ENCODE results near the gene MZT1.

DNA sequence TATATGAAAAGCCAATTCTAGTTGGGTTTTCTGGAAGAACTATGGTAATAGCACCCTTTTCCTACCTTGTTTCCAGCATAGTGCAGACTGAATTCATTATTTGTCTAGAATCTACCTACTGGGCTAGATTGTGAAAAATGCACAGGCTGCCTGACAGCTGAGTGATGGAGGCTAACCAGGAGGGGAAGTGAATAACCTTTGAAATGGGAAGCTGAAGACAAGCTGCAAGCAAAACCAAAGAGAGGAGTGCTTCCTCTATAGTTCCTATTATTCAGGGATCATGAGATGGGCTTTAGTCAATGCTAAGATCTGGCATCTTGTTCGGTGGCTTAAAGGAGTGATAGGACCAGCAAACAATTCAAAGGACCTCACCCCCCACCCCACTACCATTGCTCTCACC is 26.9 kb downstream of the MZT1 start:
- TF ChIP-seq EP300 (IDR thresholded peaks at IDR 0.05), result no peak
- TF ChIP-seq POLR2A (IDR thresholded peaks at IDR 0.05), result no peak
- TF ChIP-seq, protein P1, sequence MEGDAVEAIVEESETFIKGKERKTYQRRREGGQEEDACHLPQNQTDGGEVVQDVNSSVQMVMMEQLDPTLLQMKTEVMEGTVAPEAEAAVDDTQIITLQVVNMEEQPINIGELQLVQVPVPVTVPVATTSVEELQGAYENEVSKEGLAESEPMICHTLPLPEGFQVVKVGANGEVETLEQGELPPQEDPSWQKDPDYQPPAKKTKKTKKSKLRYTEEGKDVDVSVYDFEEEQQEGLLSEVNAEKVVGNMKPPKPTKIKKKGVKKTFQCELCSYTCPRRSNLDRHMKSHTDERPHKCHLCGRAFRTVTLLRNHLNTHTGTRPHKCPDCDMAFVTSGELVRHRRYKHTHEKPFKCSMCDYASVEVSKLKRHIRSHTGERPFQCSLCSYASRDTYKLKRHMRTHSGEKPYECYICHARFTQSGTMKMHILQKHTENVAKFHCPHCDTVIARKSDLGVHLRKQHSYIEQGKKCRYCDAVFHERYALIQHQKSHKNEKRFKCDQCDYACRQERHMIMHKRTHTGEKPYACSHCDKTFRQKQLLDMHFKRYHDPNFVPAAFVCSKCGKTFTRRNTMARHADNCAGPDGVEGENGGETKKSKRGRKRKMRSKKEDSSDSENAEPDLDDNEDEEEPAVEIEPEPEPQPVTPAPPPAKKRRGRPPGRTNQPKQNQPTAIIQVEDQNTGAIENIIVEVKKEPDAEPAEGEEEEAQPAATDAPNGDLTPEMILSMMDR (IDR thresholded peaks at IDR 0.05), result no peak
